Adrenal gland (tissue), 5 donors: Measurements from ENCODE around the gene KRTAP1-1.

Experiments
- POLR2A ChIP-seq, 2 donors: fragments of 450-650 bp; IDR thresholded peaks; one replicate each; pipeline ENCODE4 v1.6.1; 2017; ENCODE audit warnings: antibody characterized with exemption in 2 of 2, mild to moderate bottlenecking in 2 of 2, moderate library complexity in 1 of 2
- TF ChIP-seq, protein P1 (sequence below), 6 experiments: fragments of 450-650 bp in 4 of 6; fragments of 200-600 bp in 2 of 6; sonication (generic) in 1 of 6; IDR thresholded peaks; 1 replicate in 5 of 6; 2 replicates in 1 of 6; pipeline versions ENCODE4 v1.5.1 to v1.8.0; 2016 to 2021; ENCODE audit warnings: antibody characterized with exemption in 6 of 6, mild to moderate bottlenecking in 2 of 6, moderate library complexity in 1 of 6
- donor health status: DM: no; HTN: no; CAD: no.

DNA sequence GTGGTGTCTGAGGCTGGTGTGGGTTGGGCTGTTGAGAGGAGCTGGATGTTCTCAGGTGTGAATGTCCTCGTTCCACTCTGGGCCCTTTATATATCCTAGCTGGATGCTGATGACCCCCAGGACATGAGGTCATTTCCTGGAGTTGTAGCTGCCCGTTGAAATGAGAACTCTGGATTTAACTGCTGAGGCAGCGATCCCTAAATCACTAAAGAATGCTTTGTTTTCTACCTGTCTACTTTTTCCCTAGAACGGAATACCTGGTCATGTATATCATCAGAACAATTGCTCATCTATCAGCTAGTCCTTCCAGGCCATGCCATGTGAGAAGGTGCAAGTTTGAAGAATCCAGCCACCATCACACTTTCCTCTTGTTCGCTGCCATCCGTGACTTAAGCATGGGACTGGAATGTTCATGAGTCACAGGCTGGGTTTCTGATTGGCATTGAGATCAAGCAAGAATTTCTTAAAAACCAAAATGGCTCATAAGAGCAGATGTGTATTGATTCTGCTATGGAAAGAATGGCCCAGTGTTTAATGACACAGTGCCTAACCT is 18.9 kb upstream of the KRTAP1-1 start, which contains the start of gene KRTAP2-3:
- TF ChIP-seq, protein P1, sequence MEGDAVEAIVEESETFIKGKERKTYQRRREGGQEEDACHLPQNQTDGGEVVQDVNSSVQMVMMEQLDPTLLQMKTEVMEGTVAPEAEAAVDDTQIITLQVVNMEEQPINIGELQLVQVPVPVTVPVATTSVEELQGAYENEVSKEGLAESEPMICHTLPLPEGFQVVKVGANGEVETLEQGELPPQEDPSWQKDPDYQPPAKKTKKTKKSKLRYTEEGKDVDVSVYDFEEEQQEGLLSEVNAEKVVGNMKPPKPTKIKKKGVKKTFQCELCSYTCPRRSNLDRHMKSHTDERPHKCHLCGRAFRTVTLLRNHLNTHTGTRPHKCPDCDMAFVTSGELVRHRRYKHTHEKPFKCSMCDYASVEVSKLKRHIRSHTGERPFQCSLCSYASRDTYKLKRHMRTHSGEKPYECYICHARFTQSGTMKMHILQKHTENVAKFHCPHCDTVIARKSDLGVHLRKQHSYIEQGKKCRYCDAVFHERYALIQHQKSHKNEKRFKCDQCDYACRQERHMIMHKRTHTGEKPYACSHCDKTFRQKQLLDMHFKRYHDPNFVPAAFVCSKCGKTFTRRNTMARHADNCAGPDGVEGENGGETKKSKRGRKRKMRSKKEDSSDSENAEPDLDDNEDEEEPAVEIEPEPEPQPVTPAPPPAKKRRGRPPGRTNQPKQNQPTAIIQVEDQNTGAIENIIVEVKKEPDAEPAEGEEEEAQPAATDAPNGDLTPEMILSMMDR (IDR thresholded peaks at IDR 0.05), result no peak
- no peak for TF ChIP-seq POLR2A (IDR thresholded peaks at IDR 0.05)
